ENCODE results near the gene MAPKBP1. TPM values are rescaled to one million over a fixed set of nuclear protein-coding genes. Genes with fewer than 3 reads are reported as not detected.

MAPKBP1 gene
- total RNA-seq, 2 donors from 2014 or later = 16.7 to 26.3 TPM

GRCh38 chr15:41840673-41841072 lies 66.4 kb downstream of the MAPKBP1 start:
- Histone ChIP-seq H3K4me3 (ENCODE audit: low read length) (no peak overlapping the region), H3K4me1 (ENCODE audit: control insufficient read depth, insufficient read depth, low read length) (no peaks in the 10 kb centered on the region), H3K27ac (ENCODE audit: low read depth, low read length) (no peak overlapping the region), H3K27me3 (ENCODE audit: control insufficient read depth, insufficient read depth, low read length, poor library complexity, severe bottlenecking) (no peaks in the 10 kb centered on the region), H3K9ac (ENCODE audit: extremely low read depth, low read length, poor library complexity, severe bottlenecking) (no peak overlapping the region), H3K36me3 (ENCODE audit: control insufficient read depth, insufficient read depth, low read length) (no peaks in the 10 kb centered on the region), H3K9me3 (ENCODE audit: control insufficient read depth, low read length) (no peaks in the 10 kb centered on the region)
- Mint-ChIP-seq H3K9me3 (no peaks in the 10 kb centered on the region), H3K27ac (peak overlapping the region; percentile 44), H3K27me3 (ENCODE audit: insufficient read depth) (no peaks in the 10 kb centered on the region), H3K36me3 (ENCODE audit: low read depth) (peaks cover 12% of the 10 kb centered on the region), H3K4me3 (no peak overlapping the region), H3K4me1 (no peaks in the 10 kb centered on the region)
- WGBS, 2 experiments (ENCODE audit: insufficient coverage in 1 of 2, insufficient read length in 1 of 2) = 87 to 93% methylated on average over 10 to 15 of the region's 15 CpGs
- no peak for DNase-seq
- TF ChIP-seq CTCF (conservative IDR thresholded peaks at IDR 0.05) = no peak

- H3K36me3 ChIP-seq (ENCODE audit: control insufficient read depth, insufficient read depth, low read length) = no peaks in the 10 kb centered on the region
- Mint-ChIP-seq H3K27ac (no peak overlapping the region), H3K27me3 (ENCODE audit: insufficient read depth) (no peaks in the 10 kb centered on the region), H3K4me1 (no peaks in the 10 kb centered on the region), H3K9me3 (no peaks in the 10 kb centered on the region), H3K36me3 (ENCODE audit: low read depth) (peaks cover 14% of the 10 kb centered on the region), H3K4me3 (no peak overlapping the region)
- DNase-seq = no peak
- H3K9me3 ChIP-seq (ENCODE audit: control insufficient read depth, low read length) = no peaks in the 10 kb centered on the region
- H3K27ac ChIP-seq (ENCODE audit: low read depth, low read length) = no peak overlapping the region
- no peaks in the 10 kb centered on the region for H3K27me3 ChIP-seq (ENCODE audit: control insufficient read depth, insufficient read depth, low read length, poor library complexity, severe bottlenecking)
- no peaks in the 10 kb centered on the region for H3K4me1 ChIP-seq (ENCODE audit: control insufficient read depth, insufficient read depth, low read length)
- H3K9ac ChIP-seq (ENCODE audit: extremely low read depth, low read length, poor library complexity, severe bottlenecking) = no peak overlapping the region
- H3K4me3 ChIP-seq (ENCODE audit: low read length) = no peak overlapping the region
- no peak for TF ChIP-seq CTCF (conservative IDR thresholded peaks at IDR 0.05)
- WGBS, 2 experiments (ENCODE audit: insufficient coverage in 1 of 2, insufficient read length in 1 of 2) = 94% methylated on average over 6 to 10 of the region's 10 CpGs
Observed at GRCh38 chr15:41841131-41841530, 66.8 kb downstream of the MAPKBP1 start.

DNA sequence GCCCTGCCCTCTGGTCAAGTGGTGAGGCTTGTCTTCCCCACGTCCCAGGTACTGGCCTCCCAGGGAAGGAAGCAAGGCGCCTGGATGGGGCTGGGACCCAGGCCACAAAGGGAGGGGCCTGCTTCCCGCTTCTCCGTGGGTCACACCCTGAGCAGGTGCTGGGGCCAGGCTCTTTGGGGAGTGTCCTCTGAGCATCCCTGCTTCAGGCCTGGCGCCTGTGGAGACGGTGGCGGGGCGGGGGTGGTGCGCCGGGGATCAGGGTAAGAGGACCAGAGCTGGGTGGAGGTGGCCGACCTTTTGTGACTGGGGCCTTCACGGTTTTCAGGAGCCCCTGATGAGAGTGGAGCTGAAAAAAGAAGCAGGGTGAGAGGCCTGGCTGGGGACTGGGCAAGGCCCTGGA lies 67.9 kb downstream of the MAPKBP1 start:
- no peak for DNase-seq
- TF ChIP-seq CTCF (conservative IDR thresholded peaks at IDR 0.05) = no peak
- Histone ChIP-seq H3K9ac (ENCODE audit: extremely low read depth, low read length, poor library complexity, severe bottlenecking) (no peak overlapping the region), H3K36me3 (ENCODE audit: control insufficient read depth, insufficient read depth, low read length) (no peaks in the 10 kb centered on the region), H3K27me3 (ENCODE audit: control insufficient read depth, insufficient read depth, low read length, poor library complexity, severe bottlenecking) (no peaks in the 10 kb centered on the region), H3K9me3 (ENCODE audit: control insufficient read depth, low read length) (no peaks in the 10 kb centered on the region), H3K4me1 (ENCODE audit: control insufficient read depth, insufficient read depth, low read length) (no peaks in the 10 kb centered on the region), H3K27ac (ENCODE audit: low read depth, low read length) (no peak overlapping the region), H3K4me3 (ENCODE audit: low read length) (no peak overlapping the region)
- H3K36me3 Mint-ChIP-seq (ENCODE audit: low read depth) = peaks cover 11% of the 10 kb centered on the region
- no peak overlapping the region for H3K4me3 Mint-ChIP-seq
- no peaks in the 10 kb centered on the region for H3K4me1 Mint-ChIP-seq
- 86 to 94% methylated on average over 5 to 12 of the region's 12 CpGs for WGBS, 2 experiments (ENCODE audit: insufficient coverage in 1 of 2, insufficient read length in 1 of 2)
- H3K27ac Mint-ChIP-seq = peak overlapping the region; percentile 30
- H3K9me3 Mint-ChIP-seq = no peaks in the 10 kb centered on the region
- H3K27me3 Mint-ChIP-seq (ENCODE audit: insufficient read depth) = no peaks in the 10 kb centered on the region
